ENCODE results near the gene PTPN3.

PTPN3 gene

DNA sequence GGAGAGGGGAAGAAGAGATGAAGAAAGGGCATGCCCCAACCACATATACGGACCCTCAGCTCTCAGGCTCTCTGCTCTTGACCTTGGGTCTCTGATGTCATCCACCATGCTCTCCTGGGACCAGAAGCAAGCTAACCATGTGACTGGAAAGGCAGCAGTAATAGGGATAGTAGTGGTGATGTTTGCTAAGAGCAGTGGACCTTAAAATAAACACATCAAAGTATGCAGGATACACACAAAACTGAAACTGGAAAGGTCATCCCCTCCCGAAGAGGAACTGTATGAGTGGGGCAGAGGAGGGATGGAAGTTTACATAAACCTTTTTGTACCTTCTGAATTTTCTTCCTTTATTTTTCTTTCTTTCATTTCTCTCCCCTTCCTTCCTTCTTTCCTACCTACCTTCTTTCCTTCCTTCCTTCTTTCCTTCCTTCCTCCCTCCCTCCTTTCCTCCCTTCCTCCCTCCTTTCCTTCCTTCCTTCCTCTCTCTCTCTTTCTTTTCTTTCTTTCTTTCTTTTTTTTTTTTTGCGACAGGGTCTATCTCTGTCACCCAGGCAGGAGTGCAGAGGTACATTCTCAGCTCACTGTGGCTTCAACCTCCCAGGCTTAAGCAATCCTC is 8.1 kb upstream of the PTPN3 start:
- no peak for DNase-seq (ENCODE audit: low read depth in 3 of 3)

DNA sequence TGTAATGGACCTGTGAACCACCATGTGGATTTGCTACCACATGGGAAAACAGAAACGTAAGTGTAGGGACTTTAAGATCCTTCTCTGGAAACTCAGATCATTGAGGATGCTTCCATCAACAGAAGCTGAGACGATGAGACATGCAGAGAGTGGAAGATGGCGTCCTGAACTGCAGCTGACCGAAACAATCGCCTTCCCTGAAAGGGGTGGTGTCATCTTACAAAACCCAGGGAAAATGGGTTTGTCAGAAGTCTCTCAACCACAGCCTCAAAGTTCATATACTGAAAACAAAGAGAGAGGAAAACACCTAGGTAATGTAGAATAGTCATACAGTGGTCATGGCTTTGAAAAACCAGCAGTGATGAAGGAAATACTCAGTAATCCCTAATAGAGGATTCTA is 6.6 kb upstream of the PTPN3 start:
- DNase-seq (ENCODE audit: low read depth in 3 of 3): no peak

DNA sequence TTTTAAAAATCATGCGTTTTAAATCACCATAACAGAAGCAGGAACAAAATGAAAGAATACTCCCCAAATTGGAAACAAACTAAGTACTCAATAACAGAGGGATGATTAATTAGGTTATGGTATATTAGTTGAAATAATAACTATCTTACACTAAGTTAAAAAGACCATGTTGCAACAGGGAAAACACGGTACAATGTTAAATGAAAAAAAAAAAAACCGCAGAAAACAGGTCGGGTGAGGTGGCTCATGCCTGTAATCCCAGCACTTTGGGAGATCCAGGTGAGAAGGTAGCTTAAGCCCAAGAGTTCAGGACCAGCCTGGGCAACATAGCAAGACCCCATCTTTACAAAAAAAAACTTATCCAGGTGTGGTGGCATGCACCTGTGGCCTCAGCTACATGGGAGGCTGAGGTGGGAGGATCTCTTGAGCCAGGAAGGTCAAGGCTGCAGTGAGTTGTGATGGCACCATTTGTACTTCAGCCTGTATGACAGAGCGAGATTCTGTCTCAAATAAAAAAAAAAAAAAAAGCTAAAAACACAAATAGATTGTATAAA is 2.4 kb upstream of the PTPN3 start:
- no peak for DNase-seq (ENCODE audit: low read depth in 3 of 3)

DNA sequence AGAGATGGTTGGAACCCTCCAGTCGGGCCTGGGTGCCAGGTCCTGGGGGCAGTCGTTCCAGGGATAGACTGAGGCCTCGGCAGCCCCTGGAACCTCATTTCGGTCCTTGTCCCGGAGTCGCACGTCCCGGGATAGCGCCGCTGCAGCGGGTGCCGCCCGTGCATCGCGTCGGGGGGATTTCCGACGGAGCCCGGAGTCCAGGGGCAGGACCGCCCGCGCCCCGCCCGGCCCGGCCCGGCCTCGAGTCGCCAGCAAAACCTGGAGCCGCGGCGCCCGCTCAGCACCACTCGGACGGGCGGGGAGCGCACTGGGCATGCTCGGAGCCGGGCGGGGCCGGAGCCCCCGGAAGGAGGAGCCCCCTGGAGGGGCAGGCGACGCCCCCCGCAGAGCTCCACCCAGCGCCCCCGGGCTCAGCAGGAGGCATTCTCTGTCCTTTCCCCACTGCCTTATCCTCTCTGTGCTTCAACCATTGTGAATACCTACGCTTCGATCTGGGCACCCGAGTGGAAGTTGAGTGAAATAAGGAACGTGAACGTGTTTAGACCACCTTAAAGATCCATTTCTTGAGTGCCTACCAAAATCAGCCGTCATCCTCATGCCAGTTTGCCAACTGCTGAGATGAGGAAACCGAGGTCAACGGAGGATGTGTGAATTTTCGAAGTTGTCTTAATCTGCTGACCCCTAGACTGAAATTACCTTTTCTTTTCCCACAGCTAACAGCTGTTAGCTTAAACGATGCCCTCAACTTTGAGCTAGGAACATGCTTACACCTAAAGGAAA is 1.7 kb upstream of the PTPN3 start:
- no peak for DNase-seq (ENCODE audit: low read depth in 3 of 3)

DNA sequence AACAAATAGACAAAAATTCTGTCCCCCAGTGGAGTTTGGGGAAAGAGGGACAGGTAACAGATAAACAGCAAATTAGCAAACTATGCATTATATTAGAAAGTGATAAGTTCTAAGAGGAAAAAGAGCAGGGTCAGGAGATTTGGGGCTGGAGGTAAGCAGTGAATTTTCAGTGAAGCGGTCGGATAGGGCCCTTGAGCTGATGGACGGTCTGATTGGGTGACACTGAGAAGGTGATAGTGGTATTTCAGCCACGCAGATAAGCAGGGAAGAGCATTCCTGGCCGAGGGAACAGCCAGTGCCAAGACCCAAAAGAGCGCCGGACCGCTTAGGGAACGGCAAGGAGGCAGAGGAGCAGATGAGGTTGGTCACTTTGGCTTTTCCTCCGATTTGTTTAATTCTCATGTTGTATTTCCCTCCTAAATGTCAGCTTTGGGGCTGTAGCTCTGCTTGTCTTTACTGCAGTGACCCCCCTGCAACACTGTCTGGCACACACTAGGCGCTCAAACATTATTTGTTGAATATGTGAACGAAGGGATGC is 1.1 kb upstream of the PTPN3 start:
- no peak for DNase-seq (ENCODE audit: low read depth in 3 of 3)

DNA sequence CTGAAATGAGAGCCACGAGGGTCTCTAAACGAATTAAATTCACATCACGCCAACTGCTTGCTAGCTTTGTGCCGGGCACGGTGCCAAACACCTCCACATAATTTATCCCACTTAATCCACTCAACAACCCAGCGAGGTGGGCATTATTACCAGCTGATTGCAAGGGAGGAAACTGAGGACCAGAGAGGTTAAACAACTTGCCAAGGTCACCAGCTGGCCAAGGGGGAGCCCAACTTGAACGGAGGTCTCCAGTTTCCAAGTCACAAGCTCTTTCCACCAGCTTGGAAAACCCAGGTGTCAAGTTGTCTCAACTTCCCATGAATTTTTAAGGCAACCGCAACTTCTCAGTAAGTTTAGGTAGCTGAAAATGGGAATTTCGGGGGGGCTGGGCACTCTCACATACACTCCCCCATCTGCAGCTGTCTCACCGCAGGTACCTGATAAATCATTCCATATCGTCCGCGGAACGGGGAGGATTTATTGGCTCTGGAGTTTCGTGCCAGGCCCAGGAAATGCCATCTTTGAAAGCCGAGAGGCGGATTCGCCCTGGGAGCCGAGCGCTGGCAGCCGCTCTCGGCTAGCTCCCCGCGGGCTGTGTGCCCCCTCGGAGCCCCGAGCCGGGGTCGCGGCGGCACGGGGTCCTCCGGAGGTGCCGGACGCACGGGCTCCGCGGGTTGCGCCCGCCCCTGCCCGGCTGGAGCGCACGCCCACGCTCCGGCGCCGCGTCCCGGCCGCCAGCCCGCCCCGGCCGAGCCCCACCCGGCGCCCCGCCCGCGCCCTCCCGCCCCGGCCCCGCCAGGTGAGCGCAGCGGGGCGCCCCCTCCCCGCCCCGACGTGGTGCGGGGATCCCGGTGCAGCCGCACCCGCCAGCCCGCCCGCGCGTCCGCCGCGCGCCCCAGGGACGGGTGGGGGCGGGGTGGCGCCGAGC is 617 bp downstream of the PTPN3 start:
- no peak for DNase-seq (ENCODE audit: low read depth in 3 of 3)

DNA sequence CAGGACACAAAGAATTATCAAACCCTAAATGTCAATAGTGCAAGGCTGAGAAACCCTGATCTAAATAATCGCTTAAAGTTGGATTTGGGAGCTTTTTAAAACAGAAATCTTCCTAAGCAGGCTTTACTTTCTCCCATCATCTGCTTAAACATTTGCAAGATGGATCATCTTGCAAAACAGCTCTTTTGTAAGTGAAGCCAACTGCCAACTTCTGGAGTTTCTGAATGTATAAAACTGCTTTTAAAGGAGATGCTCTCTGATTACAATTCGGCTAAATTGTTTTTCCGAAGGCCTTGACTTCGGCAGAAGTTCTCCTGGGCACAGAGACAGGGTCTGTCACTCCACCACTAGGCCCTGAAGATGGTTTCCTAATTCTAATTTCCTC is 1.3 kb downstream of the PTPN3 start:
- DNase-seq (ENCODE audit: low read depth in 3 of 3): no peak

DNA sequence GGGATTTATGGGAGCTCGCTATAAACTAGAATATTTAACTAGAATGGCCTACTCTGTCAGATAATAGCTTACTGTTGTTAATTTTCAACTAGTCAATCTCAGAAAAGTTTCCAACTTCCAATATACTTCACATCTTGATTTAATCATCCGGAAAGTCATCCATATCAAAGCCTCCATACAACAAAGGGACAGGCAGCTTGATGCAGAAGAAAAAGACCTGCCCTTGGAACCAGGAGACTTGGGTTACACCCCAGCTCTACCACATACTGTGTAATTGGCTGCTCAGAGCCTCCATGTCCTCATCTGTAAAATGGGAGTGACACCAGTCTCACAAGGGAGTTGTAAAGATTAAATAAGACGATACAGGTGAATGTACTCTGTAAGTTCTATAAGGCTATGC is 1.9 kb downstream of the PTPN3 start:
- no peak for DNase-seq (ENCODE audit: low read depth in 3 of 3)

DNA sequence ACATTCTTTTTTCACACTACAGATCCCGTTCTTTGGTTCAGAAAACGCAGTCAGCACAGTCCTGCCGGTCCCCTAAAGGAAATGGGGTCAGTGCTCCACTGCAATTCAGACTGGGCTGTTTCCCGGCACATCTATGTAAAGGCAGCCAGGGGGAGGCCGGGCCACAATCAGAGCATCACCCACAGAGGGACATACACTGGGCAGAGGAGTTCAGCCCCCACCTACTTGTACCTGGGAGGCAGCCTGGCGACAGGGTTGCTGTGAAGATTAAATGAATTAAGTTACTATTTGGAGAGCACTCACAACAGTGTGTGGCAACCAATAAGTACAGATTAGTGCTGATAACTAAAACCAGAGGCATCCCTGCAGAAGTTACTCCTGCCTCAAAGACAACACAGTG is 4.5 kb downstream of the PTPN3 start:
- DNase-seq (ENCODE audit: low read depth in 3 of 3): no peak

DNA sequence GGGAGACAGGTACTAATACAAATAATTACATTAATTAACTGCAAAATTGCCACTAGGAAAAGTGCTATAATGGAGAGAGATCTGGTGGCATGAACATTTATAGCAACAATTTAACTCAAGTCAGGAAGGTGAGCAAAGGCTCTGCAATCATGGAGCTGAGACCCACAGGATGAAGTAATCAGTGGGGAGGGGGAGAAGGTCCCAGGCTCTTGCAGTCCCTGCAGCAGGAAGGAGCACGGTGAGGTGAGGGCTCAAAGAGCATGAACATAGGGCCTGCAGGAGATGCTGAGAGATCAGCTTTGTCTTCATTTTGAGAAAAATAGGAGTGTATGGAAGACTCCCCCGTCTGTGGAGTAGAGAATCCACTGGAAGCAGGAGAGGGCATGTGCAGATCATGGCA is 6.5 kb downstream of the PTPN3 start:
- no peak for DNase-seq (ENCODE audit: low read depth in 3 of 3)

DNA sequence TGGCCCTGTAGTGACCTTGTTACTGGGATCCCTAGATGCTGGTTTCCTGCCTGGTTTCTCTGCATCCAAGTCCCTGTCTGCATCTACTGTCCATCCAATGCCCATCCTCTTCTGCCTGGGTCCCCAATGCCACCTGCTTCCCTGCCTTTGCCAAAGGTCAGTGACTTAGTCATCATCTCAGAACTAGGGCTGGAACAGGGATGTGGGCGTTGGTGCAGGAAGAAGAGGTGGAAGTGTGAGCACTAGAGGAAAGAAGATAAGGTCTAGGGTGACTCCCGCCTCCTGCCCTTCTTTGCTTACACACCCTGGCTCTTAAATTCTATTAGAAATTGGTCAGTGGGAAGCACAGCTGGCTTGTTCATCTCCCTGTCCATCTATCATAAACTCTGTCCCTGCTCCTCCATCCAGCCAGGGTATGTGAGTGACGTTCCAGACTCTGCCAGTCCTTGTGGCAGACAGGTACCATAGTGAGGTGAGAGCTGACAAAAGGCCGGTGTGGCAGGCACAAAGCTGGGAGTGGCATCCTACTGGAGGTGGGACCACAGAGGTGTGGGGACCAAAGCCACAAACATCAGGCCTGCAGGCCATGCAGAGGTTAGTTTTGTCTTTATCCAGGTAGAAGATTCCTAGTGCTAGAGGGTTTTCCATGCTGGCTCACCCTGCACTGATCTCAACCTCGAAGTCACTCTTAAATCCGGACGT is 9.2 kb downstream of the PTPN3 start:
- DNase-seq (ENCODE audit: low read depth in 3 of 3): no peak

DNA sequence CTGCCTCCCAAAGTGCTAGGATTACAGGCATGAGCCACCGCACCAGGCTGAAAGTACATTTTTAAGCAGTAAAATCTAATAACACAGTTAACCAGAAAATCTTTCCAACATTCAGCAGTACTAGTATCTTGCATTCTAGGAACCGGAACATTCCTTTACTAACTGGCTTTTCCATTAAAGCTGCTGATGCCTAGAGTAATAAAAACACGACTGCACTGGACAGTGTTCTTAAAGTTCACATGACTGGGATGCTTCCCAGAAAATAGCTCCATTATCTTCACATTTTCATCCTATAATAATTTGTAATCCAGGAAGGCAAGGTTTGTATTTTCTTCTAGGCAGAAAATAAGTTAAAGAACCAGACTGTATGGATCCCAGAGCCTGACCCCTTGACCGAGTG is 9.8 kb downstream of the PTPN3 start:
- no peak for DNase-seq (ENCODE audit: low read depth in 3 of 3)

DNA sequence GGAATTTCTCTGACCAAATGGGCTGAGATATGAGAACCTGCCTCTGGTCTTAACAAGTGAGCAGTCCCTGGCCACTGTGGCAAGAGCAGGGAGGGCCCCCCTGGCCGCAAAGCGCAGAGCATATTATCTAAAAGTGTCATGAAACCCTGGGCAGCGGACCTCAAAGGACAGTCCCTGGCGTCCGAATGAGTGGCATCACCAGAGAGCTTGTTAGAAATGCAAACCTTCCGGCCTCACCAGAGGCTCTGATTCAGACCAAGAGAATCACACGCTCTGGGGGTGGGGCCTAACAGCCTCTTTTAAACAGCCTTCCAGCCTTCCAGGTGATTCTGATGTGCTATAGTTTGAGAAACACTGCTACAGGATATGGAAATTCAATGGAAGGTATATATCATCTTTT is 10.9 kb downstream of the PTPN3 start:
- no peak for DNase-seq (ENCODE audit: low read depth in 3 of 3)

DNA sequence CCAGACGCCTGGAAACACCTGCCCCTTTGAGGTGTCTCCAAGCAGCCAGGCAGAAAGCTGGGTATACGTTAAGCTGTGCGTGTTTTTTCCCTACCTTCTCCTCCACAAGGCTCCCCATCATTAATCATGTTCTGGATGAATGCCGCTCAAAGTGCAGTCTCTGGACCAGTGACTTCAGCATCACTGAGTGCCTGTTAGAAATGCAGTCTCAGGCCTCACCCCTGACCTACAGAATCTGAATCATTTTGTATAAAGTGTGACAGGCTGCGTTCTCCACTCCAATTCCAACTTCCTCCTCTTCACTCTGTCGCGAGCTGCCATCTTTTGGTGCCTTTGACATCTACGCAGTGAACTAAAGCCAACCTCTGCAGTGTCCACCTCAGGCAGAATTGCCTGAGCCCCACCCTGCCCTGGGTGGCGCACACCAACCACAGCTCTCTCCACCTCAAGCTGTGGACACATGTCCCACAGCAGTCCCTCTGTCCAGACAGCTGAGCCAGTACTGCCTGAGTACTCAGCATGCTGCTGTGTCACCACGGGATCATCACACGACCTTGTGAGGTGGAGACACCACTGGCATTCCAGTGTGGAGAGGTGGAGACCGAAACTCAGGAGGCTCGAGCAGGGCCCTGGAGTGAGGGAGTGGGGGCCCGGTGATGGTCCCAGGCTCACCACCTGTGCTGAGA is 14.2 kb downstream of the PTPN3 start:
- no peak for DNase-seq (ENCODE audit: low read depth in 3 of 3)

DNA sequence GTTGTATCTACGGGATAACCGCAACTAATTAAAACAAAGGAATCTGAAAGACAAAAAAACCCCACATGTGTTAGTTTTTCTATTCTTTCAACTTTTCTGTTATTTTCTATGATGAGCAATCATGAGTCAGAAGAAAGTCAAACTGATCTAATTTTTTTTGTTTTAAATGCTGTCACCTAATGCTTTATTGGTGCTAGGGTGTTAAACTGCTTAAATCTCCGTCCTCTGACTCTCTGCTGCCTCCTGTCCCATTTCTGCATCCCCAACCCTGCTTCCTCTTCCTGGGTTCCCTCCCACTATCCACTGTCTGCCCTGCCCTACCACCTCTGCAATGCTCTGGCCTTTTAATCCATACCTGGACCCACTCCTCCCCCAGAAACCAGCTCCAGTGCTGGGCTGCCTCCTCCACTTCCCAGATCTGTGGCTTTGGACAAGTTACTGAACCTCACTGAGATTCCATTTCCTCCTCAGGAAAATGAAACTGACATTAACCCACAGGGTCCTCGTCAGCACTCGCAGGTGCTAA is 15.7 kb downstream of the PTPN3 start:
- no peak for DNase-seq (ENCODE audit: low read depth in 3 of 3)

DNA sequence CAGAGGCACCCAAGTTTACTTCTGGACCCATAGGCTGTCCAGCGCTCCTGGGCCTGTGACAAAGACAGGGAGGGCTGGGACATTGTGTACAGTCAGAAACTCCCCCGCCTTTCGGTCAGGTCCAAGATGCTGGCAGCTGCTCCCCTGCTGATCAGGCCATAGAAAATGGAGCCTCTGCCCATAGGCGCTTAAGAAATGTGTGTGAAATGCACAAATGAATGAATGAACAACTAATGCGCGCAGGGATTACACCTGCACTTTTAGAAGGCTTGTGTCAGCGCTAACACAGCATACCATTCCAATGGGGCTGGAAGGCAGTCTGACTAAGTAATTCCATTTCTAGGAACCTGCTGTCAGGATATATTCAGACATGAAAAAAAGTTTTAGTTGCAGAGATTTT is 16.3 kb downstream of the PTPN3 start:
- no peak for DNase-seq (ENCODE audit: low read depth in 3 of 3)

DNA sequence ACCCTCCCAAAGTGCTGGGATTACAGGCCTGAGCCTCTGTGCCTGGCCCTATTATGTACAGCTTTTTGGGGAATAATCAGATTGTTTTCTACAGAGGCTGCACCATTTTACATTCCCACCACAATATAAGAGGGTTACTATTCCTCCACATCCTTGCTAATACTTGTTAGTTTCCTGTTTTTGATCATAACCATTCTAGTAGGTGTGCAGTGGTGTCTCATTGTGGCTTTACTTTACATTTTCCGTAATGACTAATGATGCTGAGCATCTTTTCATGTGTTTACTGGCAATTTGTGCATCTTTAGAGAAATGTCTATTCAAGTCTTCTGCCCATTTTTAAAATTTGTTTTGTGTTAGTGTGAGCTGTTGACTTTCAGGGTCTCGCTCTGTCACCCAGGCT is 18.3 kb downstream of the PTPN3 start:
- DNase-seq (ENCODE audit: low read depth in 3 of 3): no peak

DNA sequence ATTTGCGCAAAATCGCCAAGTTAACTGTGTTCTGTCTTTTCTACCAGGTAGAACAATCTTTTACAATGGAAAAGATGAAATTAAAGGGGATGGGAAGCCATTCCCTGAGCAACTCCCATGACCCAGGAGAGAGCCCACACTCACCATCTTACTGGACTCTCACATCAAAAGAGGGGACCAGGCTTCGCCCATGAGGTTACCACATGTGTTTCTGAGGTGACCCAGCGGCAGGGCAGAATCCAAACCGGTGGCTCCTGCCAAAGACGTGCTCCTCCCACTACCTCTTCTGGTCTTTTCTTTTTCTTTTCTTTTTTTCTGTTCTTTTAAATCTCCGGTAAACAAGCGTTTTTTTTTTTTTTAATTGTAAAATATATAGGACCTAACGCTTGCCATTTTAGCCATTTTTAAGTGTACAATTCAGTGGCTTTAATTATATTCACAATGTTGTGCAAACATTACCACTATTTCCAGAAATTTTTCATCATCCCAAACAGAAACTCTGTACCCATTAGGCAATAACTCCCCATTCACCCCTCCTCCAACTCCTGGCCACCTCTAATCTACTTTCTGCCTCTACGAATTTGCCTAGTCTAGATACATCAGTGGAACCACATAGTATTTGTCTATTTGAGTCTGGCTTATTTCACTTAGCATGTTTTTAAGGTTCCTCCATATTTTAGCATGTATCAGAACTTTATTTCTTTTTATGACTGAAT is 19.3 kb downstream of the PTPN3 start:
- no peak for DNase-seq (ENCODE audit: low read depth in 3 of 3)

DNA sequence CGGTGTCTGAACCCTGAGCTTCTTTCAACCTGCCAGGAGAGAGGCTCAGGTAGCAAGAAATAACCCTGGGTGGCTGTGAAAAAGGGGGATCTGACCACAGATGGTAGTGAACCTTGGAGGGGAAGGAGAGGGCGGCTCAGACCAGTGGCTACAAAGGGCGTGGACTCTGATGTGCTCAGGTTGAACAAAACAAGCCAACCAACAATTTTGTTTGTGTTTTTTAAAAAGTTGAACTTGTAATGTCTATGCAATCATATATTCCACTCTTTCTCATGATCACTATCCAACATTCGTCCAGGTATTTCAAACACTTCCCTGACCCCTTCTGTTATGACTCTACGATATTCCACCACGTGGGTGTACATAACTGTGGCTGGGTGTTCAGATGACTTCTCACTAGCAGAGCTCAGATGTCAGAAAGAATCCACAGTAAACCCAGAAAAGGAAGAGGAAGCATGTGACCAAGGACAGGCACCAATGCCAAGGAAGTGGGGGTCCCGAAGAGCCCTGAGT is 20.0 kb downstream of the PTPN3 start:
- DNase-seq (ENCODE audit: low read depth in 3 of 3): no peak

All from stimulated activated CD4-positive, alpha-beta T cell treated with anti-CD3 and anti-CD28 coated beads, TNF-alpha, amount 100 ng/mL, for 48 hours (primary cell).